Endothelial cell of umbilical vein (primary cell): Measurements from ENCODE around the gene MTTP. TPM values are rescaled to one million over a fixed set of nuclear protein-coding genes. Genes with fewer than 3 reads are reported as not detected.

Experiments used
- BruUV-seq: library from RNA; stranded (reverse); fragments of 400-500 nt; replicated peaks from 2 replicates; lab custom pipeline; 2021; lab: Mats Ljungman, UMichigan
- CTCF ChIA-PET: fragments of 300-600, 350-600 bp; sonication (Branson Sonifier 250); formaldehyde crosslinking; loops from one replicate; lab custom pipeline; 2021; ENCODE audit warnings: antibody characterized with exemption, inconsistent platforms; lab: Charles Lee
- POLR2A ChIA-PET: fragments of 300-600, 350-600 bp; sonication (Branson Sonifier 250); formaldehyde crosslinking; loops from one replicate; lab custom pipeline; 2021; ENCODE audit warnings: antibody characterized with exemption, inconsistent platforms; lab: Charles Lee
- DNase-seq: peaks from one replicate; pipeline ENCODE4 v3.0.0-alpha.2; 2011; ENCODE audit warnings: low read depth, low spot score
- FAIRE-seq: peaks from 2 replicates; lab custom pipeline; 2011; peaks lifted over from hg19 to GRCh38; lab: Jason Lieb, UNC
- H2AFZ ChIP-seq: 2 replicates; pipeline ENCODE4 v1.6.0; 2012; ENCODE audit warnings: low read depth, low read length, control low read depth, inconsistent platforms
- H3K27ac ChIP-seq: 2 replicates; pipeline ENCODE4 v1.5.1; 2011; ENCODE audit warnings: low read depth, mild to moderate bottlenecking, control low read depth, low read length, moderate library complexity; ENCODE audit not compliant: insufficient read depth
- H3K27me3 ChIP-seq, 2 experiments: 2 replicates each; pipeline versions ENCODE4 v1.6.0 to v1.6.1; 2011; ENCODE audit warnings: low read length in 2 of 2, mixed read lengths in 1 of 2; ENCODE audit not compliant: control insufficient read depth in 2 of 2, insufficient read depth in 2 of 2
- H3K36me3 ChIP-seq, 2 experiments: 2 replicates in 1 of 2; 3 replicates in 1 of 2; pipeline ENCODE4 v1.5.1; 2011; ENCODE audit warnings: low read length in 2 of 2, mild to moderate bottlenecking in 1 of 2, moderate library complexity in 1 of 2; ENCODE audit not compliant: control insufficient read depth in 2 of 2, insufficient read depth in 2 of 2; ENCODE audit errors: extremely low read depth in 1 of 2
- H3K4me1 ChIP-seq: 3 replicates; pipeline ENCODE4 v1.5.1; 2011; ENCODE audit warnings: mild to moderate bottlenecking, low read length; ENCODE audit not compliant: control insufficient read depth, insufficient read depth; ENCODE audit errors: extremely low read depth
- H3K4me2 ChIP-seq: 2 replicates; pipeline ENCODE4 v1.6.1; 2011; ENCODE audit warnings: low read length, control low read depth, mixed read lengths; ENCODE audit not compliant: insufficient read depth
- H3K4me3 ChIP-seq, 3 experiments: fragments of 200-600 bp in 1 of 3; sonication (generic), shearing (Covaris generic) in 1 of 3; replicated peaks in 1 of 3; 2 replicates each; pipeline ENCODE4 v1.5.1; 2011 to 2016; ENCODE audit warnings: control low read depth in 3 of 3, low read length in 3 of 3, mild to moderate bottlenecking in 2 of 3, inconsistent platforms in 1 of 3, low read depth in 1 of 3, moderate library complexity in 1 of 3; ENCODE audit not compliant: insufficient read depth in 1 of 3
- H3K79me2 ChIP-seq: 2 replicates; pipeline ENCODE4 v1.6.0; 2012; ENCODE audit warnings: low read length, inconsistent platforms; ENCODE audit not compliant: control insufficient read depth, insufficient read depth
- H3K9ac ChIP-seq: replicated peaks from 2 replicates; pipeline ENCODE3; 2011; ENCODE audit warnings: low read length, control low read depth; ENCODE audit not compliant: insufficient read depth; ENCODE audit errors: extremely low read depth
- H3K9me1 ChIP-seq: replicated peaks from 3 replicates; pipeline ENCODE4 v1.6.0; 2011; ENCODE audit warnings: mild to moderate bottlenecking, low read length; ENCODE audit not compliant: control insufficient read depth, insufficient read depth; ENCODE audit errors: extremely low read depth
- H3K9me3 ChIP-seq: replicated peaks from 2 replicates; pipeline ENCODE4 v1.5.1; 2012; ENCODE audit warnings: low read length, inconsistent platforms; ENCODE audit not compliant: control insufficient read depth, insufficient read depth
- H4K20me1 ChIP-seq: replicated peaks from 2 replicates; pipeline ENCODE3; 2011; ENCODE audit warnings: mild to moderate bottlenecking, low read length; ENCODE audit not compliant: control insufficient read depth, insufficient read depth; ENCODE audit errors: extremely low read depth
- CTCF ChIP-seq, 2 donors: IDR thresholded peaks; 1 replicate in 1 of 2; 2 replicates in 1 of 2; pipeline ENCODE4 v1.5.1; 2011; ENCODE audit warnings: low read length in 2 of 2, mild to moderate bottlenecking in 2 of 2, moderate library complexity in 2 of 2, control low read depth in 1 of 2, inconsistent platforms in 1 of 2, low read depth in 1 of 2; ENCODE audit not compliant: insufficient read depth in 1 of 2; ENCODE audit errors: extremely low read depth in 1 of 2
- EZH2 ChIP-seq: IDR thresholded peaks from 2 replicates; pipeline ENCODE4 v1.6.1; 2012; ENCODE audit warnings: borderline replicate concordance, low read depth, mild to moderate bottlenecking, moderate library complexity, low read length, inconsistent platforms; ENCODE audit not compliant: severe bottlenecking
- FOS ChIP-seq: IDR thresholded peaks from 2 replicates; pipeline ENCODE4 v1.6.1; 2011; ENCODE audit warnings: mild to moderate bottlenecking, low read length, moderate library complexity, borderline replicate concordance; ENCODE audit not compliant: insufficient read depth
- GATA2 ChIP-seq: IDR thresholded peaks from 2 replicates; pipeline ENCODE4 v1.7.0; 2011; ENCODE audit warnings: low read depth, mild to moderate bottlenecking, moderate library complexity, mixed read lengths, low read length; ENCODE audit not compliant: insufficient read length, insufficient read depth
- JUN ChIP-seq: IDR thresholded peaks from 2 replicates; pipeline ENCODE4 v1.6.1; 2011; ENCODE audit warnings: borderline replicate concordance, low read depth; ENCODE audit not compliant: insufficient read length, insufficient read depth
- MAX ChIP-seq: IDR thresholded peaks from 2 replicates; pipeline ENCODE4 v1.6.1; 2011; ENCODE audit not compliant: insufficient read depth, insufficient read length
- MYC ChIP-seq: IDR thresholded peaks from one replicate; pipeline ENCODE4 v1.6.1; 2011; ENCODE audit warnings: mild to moderate bottlenecking, low read depth, low read length
- POLR2A ChIP-seq: IDR thresholded peaks from 2 replicates; pipeline ENCODE4 v1.6.1; 2012; ENCODE audit warnings: low read depth, mild to moderate bottlenecking, control low read depth, low read length
- POLR2AphosphoS5 ChIP-seq: IDR thresholded peaks from 2 replicates; pipeline ENCODE4 v1.6.1; 2012; ENCODE audit warnings: low read depth, mild to moderate bottlenecking, control low read depth, low read length, moderate library complexity; ENCODE audit not compliant: insufficient read depth
- dilution Hi-C: fragments of 300-500 bp; cut with MboI; formaldehyde crosslinking; loops from one replicate; pipeline ENCODE4 v1.15.0; 2019; ENCODE audit warnings: low sequenced_read_pairs; ENCODE audit not compliant: extremely low pct_ligation_motif_present
- intact Hi-C: fragments of 100-400 bp; cut with micrococcal nuclease; formaldehyde crosslinking; loops from one replicate; pipeline ENCODE4 v1.10.0; 2022
- polyA plus RNA-seq, 4 experiments: library from polyadenylated mRNA; depleted of rRNA in 3 of 4; stranded (reverse) in 3 of 4; unstranded in 1 of 4; fragments of >200 nt; gene quantifications; 2 replicates each; pipeline versions ENCODE4 v1.2.1 to v1.2.3, GENCODE V29; 2011 to 2012; ENCODE audit warnings: missing spikeins in 1 of 4
- total RNA-seq: library from RNA; stranded (reverse); gene quantifications from 2 replicates; pipeline ENCODE4 v1.2.3, GENCODE V29; 2021

MTTP gene
- total and polyA plus RNA-seq, 2 donors (not counting 3 experiments of a cell fraction or from before 2014, with no cell fraction given): not detected

GRCh38 chr4:99615170-99615820 is 40.7 kb downstream of the MTTP start:
- H3K9ac ChIP-seq: no peak overlapping the region
- no peak overlapping the region for H3K4me2 ChIP-seq
- no peaks in the 10 kb centered on the region for H3K4me1 ChIP-seq
- peaks cover 0 to 2% of the 10 kb centered on the region in 2 experiments for H3K27me3 ChIP-seq
- H3K9me3 ChIP-seq: no peaks in the 10 kb centered on the region
- H2AFZ ChIP-seq: no peak overlapping the region
- H3K27ac ChIP-seq: no peak overlapping the region
- FAIRE-seq (no peak), DNase-seq (no peak)
- H3K4me3 ChIP-seq: no peak overlapping the region
- H3K79me2 ChIP-seq: no peaks in the 10 kb centered on the region
- dilution Hi-C loops (no loop called here), intact Hi-C loops (no loop called here)
- no peaks in the 10 kb centered on the region for H3K9me1 ChIP-seq
- no peaks in the 10 kb centered on the region for H4K20me1 ChIP-seq
- no TSS peak for BruUV-seq
- no peaks in the 10 kb centered on the region for H3K36me3 ChIP-seq
- no peak for TF ChIP-seq MYC
- TF ChIP-seq GATA2: no peak
- no peak for TF ChIP-seq CTCF (IDR thresholded peaks at IDR 0.05; ENCODE audit: extremely low read depth in 1 of 2, insufficient read depth in 1 of 2, low read depth in 1 of 2, low read length in 2 of 2)
- TF ChIP-seq MAX: no peak
- no peak for TF ChIP-seq JUN
- no peak for TF ChIP-seq POLR2A
- no peak for TF ChIP-seq EZH2
- no peak for TF ChIP-seq FOS
- no peak for TF ChIP-seq POLR2AphosphoS5
- ChIA-PET CTCF (no interaction called here), POLR2A (no interaction called here)
